GM12865 (cell line): ENCODE results near the gene FER.
"Not testable (repeated sequence)": the region's sequence is repeated elsewhere in the genome, so short reads cannot be mapped to it uniquely, and the experiment has no call there.

Experiments
- DNase-seq: peaks from one replicate; pipeline ENCODE4 v3.0.0; 2010; ENCODE audit warnings: low read depth
- H3K4me3 ChIP-seq: 2 replicates; pipeline ENCODE4 v1.5.1; 2011; ENCODE audit warnings: mild to moderate bottlenecking, low read depth, low read length, control low read depth
- CTCF ChIP-seq: IDR thresholded peaks from 2 replicates; pipeline ENCODE4 v1.5.1; 2011; ENCODE audit warnings: low read length, control low read depth, low read depth, inconsistent platforms; ENCODE audit not compliant: insufficient read depth; ENCODE audit errors: missing control alignments

The FER gene

GRCh38 chr5:108898257-108898656, 150.6 kb downstream of the FER start:
- H3K4me3 ChIP-seq: no peak overlapping the region
- no peak for DNase-seq
- no peak for TF ChIP-seq CTCF

GRCh38 chr5:108898707-108899106, 151.0 kb downstream of the FER start:
- no peak for DNase-seq
- no peak for TF ChIP-seq CTCF
- H3K4me3 ChIP-seq: no peak overlapping the region

- DNase-seq, H3K4me3 ChIP-seq: not testable (repeated sequence)
These were observed 151.5 kb downstream of the FER start for GRCh38 chr5:108899244-108899643.

- TF ChIP-seq CTCF: no peak
- no peak overlapping the region for H3K4me3 ChIP-seq
- no peak for DNase-seq
These were observed 153.0 kb downstream of the FER start for GRCh38 chr5:108900668-108901067.

- DNase-seq: no peak
- TF ChIP-seq CTCF: no peak
- no peak overlapping the region for H3K4me3 ChIP-seq
These were observed 158.1 kb downstream of the FER start for GRCh38 chr5:108905805-108906204.

GRCh38 chr5:108910627-108911026, 162.9 kb downstream of the FER start:
- no peak for DNase-seq
- no peak for TF ChIP-seq CTCF
- H3K4me3 ChIP-seq: no peak overlapping the region

- DNase-seq: no peak
- H3K4me3 ChIP-seq: no peak overlapping the region
- TF ChIP-seq CTCF: no peak
These were observed 163.4 kb downstream of the FER start for GRCh38 chr5:108911055-108911454.

- no peak for DNase-seq
- no peak overlapping the region for H3K4me3 ChIP-seq
- no peak for TF ChIP-seq CTCF
These were observed 169.9 kb downstream of the FER start for GRCh38 chr5:108917596-108917995.
